Retinal pigment epithelial cell (primary cell): Measurements from ENCODE around the gene NFYC.

Experiments
- DNase-seq: peaks from one replicate; pipeline ENCODE4 v3.0.0-alpha.2; 2010; ENCODE audit warnings: low read depth
- H3K4me3 ChIP-seq: 2 replicates; pipeline ENCODE4 v1.5.1; 2011; ENCODE audit warnings: mild to moderate bottlenecking, low read length, control low read depth, moderate library complexity
- CTCF ChIP-seq: conservative IDR thresholded peaks from 2 replicates; pipeline ENCODE4 v1.5.1; 2011; ENCODE audit warnings: low read depth, low read length, control low read depth, inconsistent platforms

NFYC gene

GRCh38 chr1:40766560-40766959 lies 75.1 kb downstream of the NFYC start:
- DNase-seq, result no peak
- H3K4me3 ChIP-seq, result no peak overlapping the region
- no peak for TF ChIP-seq CTCF

GRCh38 chr1:40768146-40768990 lies 76.9 kb downstream of the NFYC start:
- TF ChIP-seq CTCF, result no peak

GRCh38 chr1:40769815-40770214 lies 78.3 kb downstream of the NFYC start:
- H3K4me3 ChIP-seq, result no peak overlapping the region
- DNase-seq, result no peak
- TF ChIP-seq CTCF, result peak; percentile 26

More at GRCh38 chr1:40768146-40768990, 76.9 kb downstream of the NFYC start:
- no peak for DNase-seq
- no peak overlapping the region for H3K4me3 ChIP-seq

- TF ChIP-seq CTCF, result no peak
- DNase-seq, result no peak
- no peak overlapping the region for H3K4me3 ChIP-seq
Measured at GRCh38 chr1:40770296-40771070, 79.0 kb downstream of the NFYC start.

GRCh38 chr1:40772146-40772955 lies 80.8 kb downstream of the NFYC start:
- no peak for TF ChIP-seq CTCF
- H3K4me3 ChIP-seq, result no peak overlapping the region
- DNase-seq, result no peak

GRCh38 chr1:40773748-40774265 lies 82.3 kb downstream of the NFYC start:
- no peak overlapping the region for H3K4me3 ChIP-seq

More at GRCh38 chr1:40773748-40774265, 82.3 kb downstream of the NFYC start:
- no peak for DNase-seq
- no peak for TF ChIP-seq CTCF
